Trophoblast cell (in vitro differentiated cells and primary cell): ENCODE results near the gene ZNF253.
A peak's percentile ranks its signal among the peaks of the same experiment; 100 is the strongest.
"Not testable (repeated sequence)": the region's sequence is repeated elsewhere in the genome, so short reads cannot be mapped to it uniquely, and the experiment has no call there.

Experiments
- DNase-seq, 2 donors: peaks; one replicate each; pipeline ENCODE4 v3.0.0-alpha.2; 2016
- H2AFZ ChIP-seq: 2 replicates; pipeline ENCODE4 v1.6.1; 2013; ENCODE audit warnings: low read length, moderate library complexity, mild to moderate bottlenecking; ENCODE audit not compliant: insufficient read depth, poor library complexity
- H2AK5ac ChIP-seq: 2 replicates; pipeline ENCODE4 v1.6.1; 2013; ENCODE audit warnings: mild to moderate bottlenecking, low read length
- H2BK120ac ChIP-seq: 2 replicates; pipeline ENCODE4 v1.6.1; 2013; ENCODE audit warnings: low read length, mild to moderate bottlenecking, moderate library complexity; ENCODE audit not compliant: insufficient read depth, poor library complexity
- H2BK12ac ChIP-seq: 2 replicates; pipeline ENCODE4 v1.6.1; 2013; ENCODE audit warnings: mild to moderate bottlenecking, low read length, moderate library complexity
- H2BK5ac ChIP-seq: 2 replicates; pipeline ENCODE4 v1.6.1; 2013; ENCODE audit warnings: low read length, low read depth, moderate library complexity, mild to moderate bottlenecking; ENCODE audit not compliant: poor library complexity
- H3K14ac ChIP-seq: 2 replicates; pipeline ENCODE4 v1.6.1; 2013; ENCODE audit warnings: mild to moderate bottlenecking, low read length
- H3K18ac ChIP-seq: 2 replicates; pipeline ENCODE4 v1.6.1; 2013; ENCODE audit warnings: mild to moderate bottlenecking, low read length
- H3K23ac ChIP-seq: 2 replicates; pipeline ENCODE4 v1.6.1; 2013; ENCODE audit warnings: low read length
- H3K27ac ChIP-seq: 2 replicates; pipeline ENCODE4 v1.5.1; 2013; ENCODE audit warnings: low read depth, mild to moderate bottlenecking, inconsistent platforms, low read length, moderate library complexity
- H3K27me3 ChIP-seq: 2 replicates; pipeline ENCODE4 v1.6.1; 2013; ENCODE audit warnings: inconsistent platforms, mild to moderate bottlenecking, low read length, moderate library complexity; ENCODE audit not compliant: insufficient read depth
- H3K36me3 ChIP-seq, 2 experiments: 1 replicate in 1 of 2; 2 replicates in 1 of 2; pipeline ENCODE4 v1.6.1; 2013; ENCODE audit warnings: low read length in 2 of 2, mild to moderate bottlenecking in 2 of 2, moderate library complexity in 1 of 2; ENCODE audit not compliant: insufficient read depth in 2 of 2, control insufficient read depth in 1 of 2
- H3K4ac ChIP-seq: 2 replicates; pipeline ENCODE4 v1.6.1; 2013; ENCODE audit warnings: low read depth, mild to moderate bottlenecking, low read length, moderate library complexity
- H3K4me1 ChIP-seq, 2 experiments: 1 replicate in 1 of 2; 2 replicates in 1 of 2; pipeline ENCODE4 v1.6.1; 2013; ENCODE audit warnings: low read length in 2 of 2, mild to moderate bottlenecking in 2 of 2, moderate library complexity in 1 of 2; ENCODE audit not compliant: insufficient read depth in 2 of 2, control insufficient read depth in 1 of 2
- H3K4me2 ChIP-seq: 2 replicates; pipeline ENCODE4 v1.6.1; 2013; ENCODE audit warnings: inconsistent platforms, mild to moderate bottlenecking, low read length, moderate library complexity
- H3K4me3 ChIP-seq: 2 replicates; pipeline ENCODE4 v1.5.1; 2013; ENCODE audit warnings: mild to moderate bottlenecking, low read depth, low read length, inconsistent platforms
- H3K79me1 ChIP-seq: one replicate; pipeline ENCODE4 v1.6.1; 2013; ENCODE audit warnings: low read length
- H3K79me2 ChIP-seq: 2 replicates; pipeline ENCODE4 v1.6.1; 2013; ENCODE audit warnings: low read length, mild to moderate bottlenecking; ENCODE audit not compliant: control insufficient read depth, insufficient read depth, poor library complexity
- H3K9ac ChIP-seq: 2 replicates; pipeline ENCODE4 v1.6.1; 2013; ENCODE audit warnings: mild to moderate bottlenecking, low read length
- H3K9me3 ChIP-seq: 2 replicates; pipeline ENCODE4 v1.6.1; 2013; ENCODE audit warnings: low read depth, mild to moderate bottlenecking, control low read depth, inconsistent platforms, low read length; ENCODE audit not compliant: insufficient read depth
- H4K12ac ChIP-seq: 2 replicates; pipeline ENCODE4 v1.6.1; 2013; ENCODE audit warnings: low read depth, mild to moderate bottlenecking, low read length, moderate library complexity
- H4K8ac ChIP-seq: 2 replicates; pipeline ENCODE4 v1.6.1; 2013; ENCODE audit warnings: low read depth, mild to moderate bottlenecking, low read length, moderate library complexity
- H4K91ac ChIP-seq: one replicate; pipeline ENCODE4 v1.6.1; 2013; ENCODE audit warnings: low read depth, mild to moderate bottlenecking, low read length, moderate library complexity
- WGBS: extraction: QIAGEN DNeasy Blood & Tissue Kit; methylation state at CpG from one replicate; pipeline ENCODE4 v1.1.7; 2013; ENCODE audit warnings: missing lambda C conversion rate; ENCODE audit not compliant: insufficient read length, insufficient coverage; ENCODE audit errors: extremely low coverage; 5-methylcytosine and 5-hydroxymethylcytosine counted together

The ZNF253 gene

GRCh38 chr19:19835560-19836038 is 30.1 kb upstream of the ZNF253 start:
- no peak overlapping the region for H3K14ac ChIP-seq
- no peak overlapping the region for H3K4me2 ChIP-seq
- no peak overlapping the region for H2BK5ac ChIP-seq
- no peak for DNase-seq
- no peak overlapping the region for H2AK5ac ChIP-seq
- no peaks in the 10 kb centered on the region for H3K27me3 ChIP-seq
- no peaks in the 10 kb centered on the region for H3K4me1 ChIP-seq
- no peak overlapping the region for H3K4me3 ChIP-seq
- H3K18ac ChIP-seq = no peak overlapping the region
- no peak overlapping the region for H2AFZ ChIP-seq
- no peak overlapping the region for H3K23ac ChIP-seq
- H4K91ac ChIP-seq = no peak overlapping the region
- H3K79me2 ChIP-seq = no peaks in the 10 kb centered on the region
- H4K8ac ChIP-seq = no peak overlapping the region
- no peaks in the 10 kb centered on the region for H3K79me1 ChIP-seq
- H3K4ac ChIP-seq = no peak overlapping the region
- H2BK12ac ChIP-seq = no peak overlapping the region
- H2BK120ac ChIP-seq = no peak overlapping the region
- no peak overlapping the region for H4K12ac ChIP-seq
- peaks cover 3 to 4% of the 10 kb centered on the region in 2 experiments for H3K36me3 ChIP-seq
- no peak overlapping the region for H3K9ac ChIP-seq
- H3K9me3 ChIP-seq = peaks cover 17% of the 10 kb centered on the region
- H3K27ac ChIP-seq = no peak overlapping the region

- Histone ChIP-seq H4K91ac (no peak overlapping the region), H2BK120ac (no peak overlapping the region), H3K27ac (no peak overlapping the region), H3K4me3 (no peak overlapping the region), H2BK12ac (no peak overlapping the region), H4K12ac (no peak overlapping the region), H4K8ac (peak overlapping the region; percentile 28), H3K14ac (no peak overlapping the region), H3K9ac (no peak overlapping the region), H3K4ac (no peak overlapping the region), H3K9me3 (no peaks in the 10 kb centered on the region), H3K18ac (no peak overlapping the region), H3K36me3 (peaks cover 4 to 11% of the 10 kb centered on the region in 2 experiments), H3K4me1 (peaks cover 4% of the 10 kb centered on the region in 2 experiments), H3K4me2 (no peak overlapping the region), H3K79me2 (no peaks in the 10 kb centered on the region), H3K23ac (no peak overlapping the region), H2BK5ac (no peak overlapping the region), H3K27me3 (no peaks in the 10 kb centered on the region), H2AK5ac (no peak overlapping the region), H3K79me1 (no peaks in the 10 kb centered on the region), H2AFZ (no peak overlapping the region)
- WGBS = no CpG with 5 or more reads among the region's 12 CpGs
- DNase-seq = peak; percentile 61 to 68
These were observed 17.9 kb upstream of the ZNF253 start for GRCh38 chr19:19847781-19848180.

GRCh38 chr19:19849056-19849455 is 16.6 kb upstream of the ZNF253 start:
- no peaks in the 10 kb centered on the region for H3K79me2 ChIP-seq
- H3K9me3 ChIP-seq = no peaks in the 10 kb centered on the region
- H2BK5ac ChIP-seq = no peak overlapping the region
- H3K4me2 ChIP-seq = no peak overlapping the region
- no peak overlapping the region for H4K91ac ChIP-seq
- H3K23ac ChIP-seq = no peak overlapping the region
- H3K36me3 ChIP-seq = peaks cover 1 to 7% of the 10 kb centered on the region in 2 experiments
- H3K27ac ChIP-seq = no peak overlapping the region
- no peak overlapping the region for H3K18ac ChIP-seq
- H4K12ac ChIP-seq = no peak overlapping the region
- no peak overlapping the region for H3K9ac ChIP-seq
- H3K4me3 ChIP-seq = no peak overlapping the region
- WGBS = no CpG with 5 or more reads among the region's 6 CpGs
- H3K14ac ChIP-seq = no peak overlapping the region
- H3K27me3 ChIP-seq = no peaks in the 10 kb centered on the region
- H4K8ac ChIP-seq = no peak overlapping the region
- no peak overlapping the region for H2BK12ac ChIP-seq
- H3K79me1 ChIP-seq = no peaks in the 10 kb centered on the region
- peaks cover 4% of the 10 kb centered on the region in 2 experiments for H3K4me1 ChIP-seq
- no peak overlapping the region for H2AK5ac ChIP-seq
- H2BK120ac ChIP-seq = no peak overlapping the region
- no peak overlapping the region for H3K4ac ChIP-seq
- no peak overlapping the region for H2AFZ ChIP-seq
- DNase-seq = no peak

- not testable (repeated sequence) for DNase-seq, H3K4me3 ChIP-seq
- WGBS = no CpG with 5 or more reads among the region's 2 CpGs
These were observed 13.9 kb upstream of the ZNF253 start for GRCh38 chr19:19851740-19852139.

More at GRCh38 chr19:19851740-19852139, 13.9 kb upstream of the ZNF253 start:
- H3K4ac ChIP-seq, H3K9me3 ChIP-seq, H3K18ac ChIP-seq, H3K4me2 ChIP-seq, H2AFZ ChIP-seq, H3K4me1 ChIP-seq, H2BK120ac ChIP-seq, H3K14ac ChIP-seq, H3K9ac ChIP-seq, H3K79me1 ChIP-seq, H2AK5ac ChIP-seq, H2BK12ac ChIP-seq, H3K79me2 ChIP-seq, H2BK5ac ChIP-seq, H3K27me3 ChIP-seq, H4K91ac ChIP-seq, H3K27ac ChIP-seq, H4K12ac ChIP-seq, H3K36me3 ChIP-seq, H3K23ac ChIP-seq, H4K8ac ChIP-seq: not testable (repeated sequence)
